LNCaP clone FGC (cell line): ENCODE data around the gene OR4D1.

Source experiments
- DNase-seq: peaks from one replicate; pipeline ENCODE4 v3.0.0-alpha.2; 2011; ENCODE audit warnings: low read depth
- H3K4me3 ChIP-seq: 2 replicates; pipeline ENCODE4 v1.5.1; 2011; ENCODE audit warnings: mild to moderate bottlenecking, low read depth, low read length, control low read depth
- CTCF ChIP-seq: IDR thresholded peaks from 2 replicates; pipeline ENCODE4 v1.5.1; 2012; ENCODE audit warnings: mild to moderate bottlenecking; ENCODE audit not compliant: control insufficient read depth, insufficient read depth; ENCODE audit errors: extremely low read depth

Gene OR4D1

GRCh38 chr17:58166682-58167081 lies 18.5 kb downstream of the OR4D1 start, which contains the start of gene OR4D2:
Gene OR4D2 (plus strand): TSS chr17:58166982. CDS start chr17:58169656, 2,674 bp downstream.
- DNase-seq = no peak
- no peak for TF ChIP-seq CTCF
- no peak within 1 kb of the TSS for H3K4me3 ChIP-seq

DNA sequence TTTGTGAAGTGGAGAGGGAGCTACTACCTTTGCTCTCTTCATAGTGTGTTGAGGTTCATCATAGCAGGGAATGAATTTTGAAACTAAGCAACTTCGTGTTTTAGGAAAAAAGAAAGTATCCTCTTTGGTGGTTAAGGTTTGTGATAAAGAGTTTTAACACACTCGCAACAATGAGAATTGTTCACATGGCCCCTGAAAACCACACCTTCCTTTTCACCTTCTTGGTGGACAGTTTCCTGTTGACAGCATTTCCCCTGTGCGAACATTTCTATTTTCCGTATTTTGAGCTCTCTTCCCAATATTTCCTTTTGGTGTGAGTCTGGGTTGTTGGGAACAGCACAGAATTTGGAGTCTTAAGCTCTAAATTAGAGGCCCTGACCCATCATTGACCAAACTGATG lies 22.4 kb downstream of the OR4D1 start:
- H3K4me3 ChIP-seq = no peak overlapping the region
- DNase-seq = no peak
- TF ChIP-seq CTCF = no peak

DNA sequence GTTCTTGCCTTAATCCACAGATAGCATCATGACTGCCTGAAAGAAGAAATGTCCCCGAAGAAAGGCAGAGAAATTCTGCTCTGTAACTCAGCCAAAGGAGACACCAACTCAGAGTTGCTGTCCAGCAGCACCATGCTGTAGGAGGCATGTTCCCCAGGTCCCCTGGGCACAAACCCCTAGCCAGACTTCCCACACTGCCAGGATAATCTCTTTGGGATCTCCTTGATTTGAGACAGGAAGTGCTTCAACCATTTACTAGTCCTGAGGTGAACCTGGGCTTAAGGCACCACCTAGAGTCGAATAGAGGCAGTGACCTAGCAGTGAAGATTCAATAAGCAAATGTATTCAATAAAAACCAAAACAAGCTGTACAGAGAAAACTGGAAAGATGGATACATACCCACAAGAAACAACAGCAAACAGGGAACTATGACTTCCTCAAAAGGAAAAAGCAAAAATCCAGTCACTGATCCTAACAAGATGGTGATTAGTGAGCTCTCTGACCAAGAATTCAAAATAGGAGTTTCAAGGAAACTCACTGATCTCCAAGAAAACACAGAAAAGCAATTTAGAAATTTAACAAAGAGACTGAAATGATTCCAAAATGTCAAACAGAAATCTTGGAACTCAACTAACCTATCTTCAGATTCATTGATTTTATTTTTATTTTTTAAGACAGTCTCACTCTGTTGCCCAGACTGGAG lies 24.3 kb downstream of the OR4D1 start:
- peak; percentile 31 for DNase-seq
- peak; percentile 63 for TF ChIP-seq CTCF
- H3K4me3 ChIP-seq = no peak overlapping the region

- H3K4me3 ChIP-seq = no peak overlapping the region
Measured at GRCh38 chr17:58174871-58175270, 26.7 kb downstream of the OR4D1 start.

GRCh38 chr17:58176200-58176599 lies 28.0 kb downstream of the OR4D1 start:
- no peak for DNase-seq
- H3K4me3 ChIP-seq = no peak overlapping the region
- no peak for TF ChIP-seq CTCF

More at GRCh38 chr17:58174871-58175270, 26.7 kb downstream of the OR4D1 start:
- DNase-seq = no peak
- no peak for TF ChIP-seq CTCF

GRCh38 chr17:58181796-58182195 lies 33.6 kb downstream of the OR4D1 start:
- DNase-seq = no peak
- no peak for TF ChIP-seq CTCF
- H3K4me3 ChIP-seq = no peak overlapping the region

DNA sequence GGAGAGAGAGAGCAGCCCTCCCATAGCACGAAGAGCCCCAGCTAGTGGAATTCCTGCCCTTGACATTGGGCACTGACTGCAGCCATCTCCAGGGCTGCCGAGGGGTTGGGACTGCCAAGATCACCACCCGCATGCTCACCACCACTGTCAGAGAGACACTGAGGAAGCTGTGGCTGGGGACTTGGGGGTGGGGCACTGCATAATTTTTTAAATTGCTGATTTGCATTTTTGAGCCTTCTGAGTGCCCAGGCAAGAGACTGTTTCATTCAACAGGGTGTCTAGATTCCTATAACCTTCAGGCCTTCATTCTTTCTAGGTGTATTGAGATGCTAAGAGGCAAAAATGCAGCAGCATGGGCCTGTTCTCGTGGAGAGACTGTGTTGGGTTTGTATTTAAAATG lies 35.3 kb downstream of the OR4D1 start:
- no peak for TF ChIP-seq CTCF
- H3K4me3 ChIP-seq = no peak overlapping the region
- DNase-seq = no peak
